ENCODE data around the gene SCP2.

Gene SCP2

DNA sequence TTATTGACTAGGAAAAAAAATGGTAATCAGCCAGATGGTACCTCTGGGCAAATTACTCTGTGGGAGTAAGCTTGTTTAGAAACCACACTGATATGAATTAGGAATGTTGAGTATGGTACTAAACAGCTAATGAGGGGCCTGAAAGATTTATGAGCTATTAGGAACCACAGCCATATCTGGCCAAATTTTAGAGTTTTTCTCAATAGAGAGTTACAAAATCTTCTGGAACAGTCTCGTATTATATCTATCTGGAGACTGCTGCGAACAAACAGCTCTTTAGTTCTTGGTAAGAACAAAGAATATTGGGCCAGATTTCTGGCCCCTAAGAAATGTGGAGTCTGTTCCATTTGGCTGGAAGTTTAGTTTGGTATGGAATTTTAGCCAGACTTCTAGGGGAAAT, 130.1 kb downstream of the SCP2 start:
- in situ Hi-C loops (cut with HindIII; ENCODE audit: low pct_ligation_motif_present, low sequenced_read_pairs): no loop called here
- H3K36me3 ChIP-seq (replicated peaks): no peaks in the 10 kb centered on the region
- H3K4me3 ChIP-seq (ENCODE audit: low read depth, low read length): no peak overlapping the region
- TF ChIP-seq, protein P1, sequence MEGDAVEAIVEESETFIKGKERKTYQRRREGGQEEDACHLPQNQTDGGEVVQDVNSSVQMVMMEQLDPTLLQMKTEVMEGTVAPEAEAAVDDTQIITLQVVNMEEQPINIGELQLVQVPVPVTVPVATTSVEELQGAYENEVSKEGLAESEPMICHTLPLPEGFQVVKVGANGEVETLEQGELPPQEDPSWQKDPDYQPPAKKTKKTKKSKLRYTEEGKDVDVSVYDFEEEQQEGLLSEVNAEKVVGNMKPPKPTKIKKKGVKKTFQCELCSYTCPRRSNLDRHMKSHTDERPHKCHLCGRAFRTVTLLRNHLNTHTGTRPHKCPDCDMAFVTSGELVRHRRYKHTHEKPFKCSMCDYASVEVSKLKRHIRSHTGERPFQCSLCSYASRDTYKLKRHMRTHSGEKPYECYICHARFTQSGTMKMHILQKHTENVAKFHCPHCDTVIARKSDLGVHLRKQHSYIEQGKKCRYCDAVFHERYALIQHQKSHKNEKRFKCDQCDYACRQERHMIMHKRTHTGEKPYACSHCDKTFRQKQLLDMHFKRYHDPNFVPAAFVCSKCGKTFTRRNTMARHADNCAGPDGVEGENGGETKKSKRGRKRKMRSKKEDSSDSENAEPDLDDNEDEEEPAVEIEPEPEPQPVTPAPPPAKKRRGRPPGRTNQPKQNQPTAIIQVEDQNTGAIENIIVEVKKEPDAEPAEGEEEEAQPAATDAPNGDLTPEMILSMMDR (IDR thresholded peaks at IDR 0.05; ENCODE audit: low read depth, low read length, missing control alignments): no peak
- H3K27ac ChIP-seq: no peak overlapping the region
- DNase-seq: no peak
- peaks cover 3% of the 10 kb centered on the region for H3K27me3 ChIP-seq (replicated peaks)

DNA sequence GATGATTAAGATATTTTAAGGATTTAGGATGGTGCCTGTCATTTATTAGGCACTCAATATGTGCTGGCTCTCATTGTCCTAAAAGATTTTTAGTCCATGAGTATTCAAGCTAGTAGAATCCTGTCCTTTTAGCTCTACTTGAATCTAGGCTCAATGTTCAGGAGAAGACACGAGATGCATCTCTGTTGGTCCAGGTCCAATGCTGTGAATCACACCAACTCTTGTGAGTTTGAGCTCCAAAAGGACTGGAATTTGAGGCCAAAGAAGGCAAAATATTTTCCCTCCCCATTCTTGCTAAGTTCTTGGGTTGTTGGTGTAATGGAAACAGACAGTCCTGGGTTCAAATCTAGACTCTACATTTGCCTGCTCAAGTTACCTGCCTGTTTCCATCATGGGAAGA, 133.5 kb downstream of the SCP2 start:
- H3K27me3 ChIP-seq (replicated peaks): peaks cover 11% of the 10 kb centered on the region
- TF ChIP-seq, protein P1 (IDR thresholded peaks at IDR 0.05; ENCODE audit: low read depth, low read length, missing control alignments): no peak
- in situ Hi-C loops (cut with HindIII; ENCODE audit: low pct_ligation_motif_present, low sequenced_read_pairs): no loop called here
- H3K36me3 ChIP-seq (replicated peaks): no peaks in the 10 kb centered on the region
- peak; percentile 33 for DNase-seq
- no peak overlapping the region for H3K27ac ChIP-seq
- H3K4me3 ChIP-seq (ENCODE audit: low read depth, low read length): no peak overlapping the region

GRCh38 chr1:53061123-53061858, 134.2 kb downstream of the SCP2 start:
- in situ Hi-C loops (cut with HindIII; ENCODE audit: low pct_ligation_motif_present, low sequenced_read_pairs): no loop called here
- TF ChIP-seq, protein P1 (IDR thresholded peaks at IDR 0.05; ENCODE audit: low read depth, low read length, missing control alignments): no peak
- peaks cover 11% of the 10 kb centered on the region for H3K27me3 ChIP-seq (replicated peaks)
- no peak overlapping the region for H3K27ac ChIP-seq
- no peak for DNase-seq
- no peaks in the 10 kb centered on the region for H3K36me3 ChIP-seq (replicated peaks)
- peak overlapping the region; percentile 51 for H3K4me3 ChIP-seq (ENCODE audit: low read depth, low read length)

GRCh38 chr1:53061859-53062707, 135.0 kb downstream of the SCP2 start, which contains the start of gene PODN:
Gene PODN, plus strand, starts transcription at chr1:53062213. Its CDS starts 7,643 bp downstream, at chr1:53069856.
- no peaks in the 10 kb centered on the region for H3K36me3 ChIP-seq (replicated peaks)
- in situ Hi-C loops (cut with HindIII; ENCODE audit: low pct_ligation_motif_present, low sequenced_read_pairs): no loop called here
- H3K27me3 ChIP-seq (replicated peaks): peaks cover 11% of the 10 kb centered on the region
- H3K4me3 ChIP-seq (ENCODE audit: low read depth, low read length): peak within 1 kb of the TSS; percentile 51
- no peak within 1 kb of the TSS for H3K27ac ChIP-seq
- no peak for DNase-seq
- TF ChIP-seq, protein P1 (IDR thresholded peaks at IDR 0.05; ENCODE audit: low read depth, low read length, missing control alignments): no peak

- Histone ChIP-seq H3K36me3 (replicated peaks) (no peaks in the 10 kb centered on the region), H3K27me3 (replicated peaks) (peaks cover 11% of the 10 kb centered on the region), H3K27ac (no peak overlapping the region), H3K4me3 (ENCODE audit: low read depth, low read length) (peak overlapping the region; percentile 51)
- DNase-seq: no peak
- TF ChIP-seq, protein P1 (IDR thresholded peaks at IDR 0.05; ENCODE audit: low read depth, low read length, missing control alignments): peak; percentile 24
- in situ Hi-C loops (cut with HindIII; ENCODE audit: low pct_ligation_motif_present, low sequenced_read_pairs): no loop called here
These were observed 135.9 kb downstream of the SCP2 start for GRCh38 chr1:53062708-53063591.

Data from brain microvascular endothelial cell (primary cell).